SU-DHL-6 (cell line): Measurements from ENCODE around the gene AKAP1.

Source experiments
- EZH2phosphoT487 ChIP-seq: fragments of 200-600 bp; sonication (generic), shearing (Covaris generic); conservative IDR thresholded peaks from 2 replicates; pipeline ENCODE4 v1.6.1; 2018; ENCODE audit warnings: mild to moderate bottlenecking, antibody characterized with exemption, low read length, moderate library complexity, mixed read lengths
- TF ChIP-seq, protein P1 (sequence below): fragments of 200-600 bp; sonication (generic); IDR thresholded peaks from one replicate; pipeline ENCODE4 v1.5.1; 2017; ENCODE audit warnings: antibody characterized with exemption, mild to moderate bottlenecking, low read length, moderate library complexity; ENCODE audit not compliant: insufficient read depth, poor library complexity, severe bottlenecking

GRCh38 chr17:57080718-57081117 lies 4.3 kb upstream of the AKAP1 start:
- TF ChIP-seq, protein P1, sequence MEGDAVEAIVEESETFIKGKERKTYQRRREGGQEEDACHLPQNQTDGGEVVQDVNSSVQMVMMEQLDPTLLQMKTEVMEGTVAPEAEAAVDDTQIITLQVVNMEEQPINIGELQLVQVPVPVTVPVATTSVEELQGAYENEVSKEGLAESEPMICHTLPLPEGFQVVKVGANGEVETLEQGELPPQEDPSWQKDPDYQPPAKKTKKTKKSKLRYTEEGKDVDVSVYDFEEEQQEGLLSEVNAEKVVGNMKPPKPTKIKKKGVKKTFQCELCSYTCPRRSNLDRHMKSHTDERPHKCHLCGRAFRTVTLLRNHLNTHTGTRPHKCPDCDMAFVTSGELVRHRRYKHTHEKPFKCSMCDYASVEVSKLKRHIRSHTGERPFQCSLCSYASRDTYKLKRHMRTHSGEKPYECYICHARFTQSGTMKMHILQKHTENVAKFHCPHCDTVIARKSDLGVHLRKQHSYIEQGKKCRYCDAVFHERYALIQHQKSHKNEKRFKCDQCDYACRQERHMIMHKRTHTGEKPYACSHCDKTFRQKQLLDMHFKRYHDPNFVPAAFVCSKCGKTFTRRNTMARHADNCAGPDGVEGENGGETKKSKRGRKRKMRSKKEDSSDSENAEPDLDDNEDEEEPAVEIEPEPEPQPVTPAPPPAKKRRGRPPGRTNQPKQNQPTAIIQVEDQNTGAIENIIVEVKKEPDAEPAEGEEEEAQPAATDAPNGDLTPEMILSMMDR = no peak
- TF ChIP-seq EZH2phosphoT487 = no peak
